Gastrocnemius medialis (tissue), 4 donors: ENCODE results near the gene DYRK1A. TPM values are rescaled to one million over a fixed set of nuclear protein-coding genes. Genes with fewer than 3 reads are reported as not detected.
"Not testable (repeated sequence)": the region's sequence is repeated elsewhere in the genome, so short reads cannot be mapped to it uniquely, and the experiment has no call there.

Source experiments
- ATAC-seq, 2 donors: fragments of 150-250 bp; one replicate each; pipeline ENCODE4 v1.9.1; 2016
- DNase-seq, 2 donors: peaks; one replicate each; pipeline ENCODE4 v3.0.0-alpha.2; 2019
- H3K27ac ChIP-seq, 4 donors: fragments of 200-600 bp; sonication (generic); 1 replicate in 1 of 4; 2 replicates in 3 of 4; pipeline ENCODE4 v1.5.1; 2016 to 2018; ENCODE audit warnings: mild to moderate bottlenecking in 2 of 4, moderate library complexity in 1 of 4
- H3K27me3 ChIP-seq, 3 donors: fragments of 200-600 bp; sonication (generic) in 2 of 3; 1 replicate in 1 of 3; 2 replicates in 2 of 3; pipeline versions ENCODE4 v1.5.1 to v1.6.0; 2016 to 2019; ENCODE audit warnings: mild to moderate bottlenecking in 1 of 3, moderate library complexity in 1 of 3
- H3K36me3 ChIP-seq, 2 donors: fragments of 200-600 bp; sonication (generic) in 1 of 2; one replicate each; pipeline ENCODE4 v1.5.1; 2017 to 2018
- H3K4me1 ChIP-seq, 2 donors: fragments of 200-600 bp; sonication (generic) in 1 of 2; one replicate each; pipeline ENCODE4 v1.5.1; 2016 to 2017; ENCODE audit warnings: mild to moderate bottlenecking in 2 of 2
- H3K4me3 ChIP-seq, 4 donors: fragments of 200-600 bp; sonication (generic) in 3 of 4; 1 replicate in 1 of 4; 2 replicates in 3 of 4; pipeline ENCODE4 v1.5.1; 2016 to 2019; ENCODE audit warnings: mild to moderate bottlenecking in 2 of 4
- H3K9me3 ChIP-seq, 3 donors: fragments of 200-600 bp; sonication (generic) in 2 of 3; 1 replicate in 1 of 3; 2 replicates in 2 of 3; pipeline ENCODE4 v1.5.1; 2016 to 2019
- CTCF ChIP-seq, 5 experiments: fragments of 450-650 bp in 3 of 5; fragments of 200-600 bp in 2 of 5; sonication (generic) in 2 of 5; IDR thresholded peaks in 4 of 5; conservative IDR thresholded peaks in 1 of 5; 1 replicate in 4 of 5; 2 replicates in 1 of 5; pipeline ENCODE4 v1.5.1; 2016 to 2019; ENCODE audit warnings: antibody characterized with exemption in 5 of 5, mild to moderate bottlenecking in 3 of 5, moderate library complexity in 3 of 5
- POLR2A ChIP-seq, 2 donors: fragments of 450-650 bp; IDR thresholded peaks; one replicate each; pipeline ENCODE4 v1.6.1; 2017; ENCODE audit warnings: antibody characterized with exemption in 2 of 2, mild to moderate bottlenecking in 2 of 2, moderate library complexity in 2 of 2
- in situ Hi-C, 4 donors: fragments of 200-750 bp; cut with MboI; loops; one replicate each; pipeline versions ENCODE4 v1.15.0 to v1.8.0; 2017; ENCODE audit warnings: low sequenced_read_pairs in 4 of 4
- intact Hi-C: fragments of 100-400 bp; cut with DNase I; formaldehyde crosslinking; loops from one replicate; pipeline ENCODE4 v1.15.1; 2023; ENCODE audit warnings: low total_unique reads
- total RNA-seq, 4 donors: library from RNA; depleted of rRNA; stranded (reverse); fragments of >200 nt; gene quantifications; one replicate each; pipeline versions ENCODE4 v1.1.0 to v1.2.3, GENCODE V29; 2016

The DYRK1A gene
- total RNA-seq, 4 donors from 2014 or later = 81.0 to 115 (median 95.3) TPM

GRCh38 chr21:37516998-37517397 is 150.4 kb downstream of the DYRK1A start:
- Histone ChIP-seq H3K4me1 (peaks cover 11 to 21% of the 10 kb centered on the region in 2 donors), H3K36me3 (peaks cover 0 to 29% of the 10 kb centered on the region in 2 donors), H3K4me3 (no peak overlapping the region), H3K9me3 (no peaks in the 10 kb centered on the region), H3K27ac (peak overlapping the region in 2 of 4 donors; percentile 15 to 33), H3K27me3 (no peaks in the 10 kb centered on the region)
- intact Hi-C loops (loop anchor here (5.0 kb wide), 1 partner anchor 35 kb away; no protein-coding TSS in a partner anchor), in situ Hi-C loops (no loop called here)
- TF ChIP-seq POLR2A (IDR thresholded peaks at IDR 0.05) (no peak), CTCF (IDR thresholded peaks at IDR 0.05 in 4 of 5, conservative IDR thresholded peaks at IDR 0.05 in 1 of 5) (no peak)
- DNase-seq = peak in 1 of 2 donors; percentile 28
- peak; percentile 50 to 57 for ATAC-seq

GRCh38 chr21:37520801-37521200 is 154.2 kb downstream of the DYRK1A start:
- Histone ChIP-seq H3K27ac (no peak overlapping the region), H3K36me3 (peaks cover 0 to 3% of the 10 kb centered on the region in 2 donors), H3K4me1 (peaks cover 7 to 11% of the 10 kb centered on the region in 2 donors), H3K4me3 (no peak overlapping the region), H3K27me3 (no peaks in the 10 kb centered on the region), H3K9me3 (no peaks in the 10 kb centered on the region)
- in situ Hi-C loops (no loop called here), intact Hi-C loops (no loop called here)
- ATAC-seq = no peak
- TF ChIP-seq CTCF (IDR thresholded peaks at IDR 0.05 in 4 of 5, conservative IDR thresholded peaks at IDR 0.05 in 1 of 5) = no peak
- TF ChIP-seq POLR2A (IDR thresholded peaks at IDR 0.05) = no peak
- DNase-seq = no peak

GRCh38 chr21:37521658-37522057 is 155.1 kb downstream of the DYRK1A start:
- TF ChIP-seq POLR2A (IDR thresholded peaks at IDR 0.05) (no peak), CTCF (IDR thresholded peaks at IDR 0.05 in 4 of 5, conservative IDR thresholded peaks at IDR 0.05 in 1 of 5) (no peak)
- intact Hi-C loops = no loop called here
- H3K36me3 ChIP-seq = peaks cover 0 to under 1% of the 10 kb centered on the region in 2 donors
- no peaks in the 10 kb centered on the region for H3K9me3 ChIP-seq
- ATAC-seq (no peak), DNase-seq (no peak)
- no peak overlapping the region for H3K4me3 ChIP-seq
- no peak overlapping the region for H3K27ac ChIP-seq
- H3K4me1 ChIP-seq = peaks cover 7% of the 10 kb centered on the region in 2 donors
- in situ Hi-C loops = no loop called here
- H3K27me3 ChIP-seq = no peaks in the 10 kb centered on the region

GRCh38 chr21:37522641-37523295 is 156.2 kb downstream of the DYRK1A start:
- in situ Hi-C loops = no loop called here
- DNase-seq (no peak), ATAC-seq (no peak)
- H3K36me3 ChIP-seq = no peaks in the 10 kb centered on the region
- no peaks in the 10 kb centered on the region for H3K9me3 ChIP-seq
- intact Hi-C loops = no loop called here
- H3K4me1 ChIP-seq = peaks cover 0 to 7% of the 10 kb centered on the region in 2 donors
- TF ChIP-seq CTCF (IDR thresholded peaks at IDR 0.05 in 4 of 5, conservative IDR thresholded peaks at IDR 0.05 in 1 of 5) (no peak), POLR2A (IDR thresholded peaks at IDR 0.05) (no peak)
- no peaks in the 10 kb centered on the region for H3K27me3 ChIP-seq
- H3K27ac ChIP-seq = no peak overlapping the region
- no peak overlapping the region for H3K4me3 ChIP-seq

GRCh38 chr21:37524944-37525343 is 158.4 kb downstream of the DYRK1A start:
- in situ Hi-C loops, ATAC-seq, intact Hi-C loops, H3K36me3 ChIP-seq, DNase-seq, H3K4me1 ChIP-seq, H3K9me3 ChIP-seq, H3K27me3 ChIP-seq, H3K27ac ChIP-seq, H3K4me3 ChIP-seq: not testable (repeated sequence)
